OCI-LY7 (cell line): ENCODE results near the gene PGAP1.

Source experiments
- CTCF ChIP-seq: fragments of 200-600 bp; sonication (generic); conservative IDR thresholded peaks from 2 replicates; pipeline ENCODE4 v1.5.1; 2014; ENCODE audit warnings: mild to moderate bottlenecking, antibody characterized with exemption, low read length, moderate library complexity, mixed read lengths
- EZH2phosphoT487 ChIP-seq: fragments of 200-600 bp; sonication (generic); IDR thresholded peaks from 2 replicates; pipeline ENCODE4 v1.6.1; 2018; ENCODE audit warnings: low read depth, borderline replicate concordance, mild to moderate bottlenecking, mixed run types, antibody characterized with exemption, low read length, moderate library complexity, mixed read lengths

GRCh38 chr2:196804381-196804780, 122.1 kb downstream of the PGAP1 start:
- TF ChIP-seq CTCF = no peak
- no peak for TF ChIP-seq EZH2phosphoT487
